HCT116 (cell line): ENCODE data around the gene KCNK5.

Source experiments
- ATF3 ChIP-seq: IDR thresholded peaks from 2 replicates; pipeline ENCODE4 v1.6.1; 2012
- CEBPB ChIP-seq: IDR thresholded peaks from 2 replicates; pipeline ENCODE4 v1.6.1; 2012; ENCODE audit warnings: low read depth
- POLR2A ChIP-seq: IDR thresholded peaks from 2 replicates; pipeline ENCODE4 v1.7.0; 2011; ENCODE audit warnings: borderline replicate concordance; ENCODE audit not compliant: insufficient read depth, insufficient read length; ENCODE audit errors: extremely low read depth
- POLR2AphosphoS5 ChIP-seq: IDR thresholded peaks from 2 replicates; pipeline ENCODE4 v1.6.1; 2011; ENCODE audit warnings: mild to moderate bottlenecking, low read depth, low read length, moderate library complexity
- SIN3A ChIP-seq: IDR thresholded peaks from 2 replicates; pipeline ENCODE4 v1.6.1; 2012; ENCODE audit warnings: low read depth
- SP1 ChIP-seq: IDR thresholded peaks from 2 replicates; pipeline ENCODE4 v1.6.1; 2012; ENCODE audit warnings: low read depth
- YY1 ChIP-seq: IDR thresholded peaks from 2 replicates; pipeline ENCODE4 v1.6.1; 2011; ENCODE audit warnings: low read length, low read depth, moderate library complexity, mild to moderate bottlenecking; ENCODE audit not compliant: insufficient replicate concordance; ENCODE audit errors: extremely low read depth
- TF ChIP-seq, protein P1 (sequence below), 3 experiments: fragments of 200-600 bp in 1 of 3; sonication (generic) in 1 of 3; IDR thresholded peaks in 2 of 3; conservative IDR thresholded peaks in 1 of 3; 2 replicates each; pipeline ENCODE4 v1.5.1; 2012 to 2017; ENCODE audit warnings: low read depth in 2 of 3, low read length in 2 of 3, antibody characterized with exemption in 1 of 3, borderline replicate concordance in 1 of 3, control low read depth in 1 of 3, mild to moderate bottlenecking in 1 of 3, mixed read lengths in 1 of 3, mixed run types in 1 of 3, moderate library complexity in 1 of 3; ENCODE audit not compliant: insufficient read depth in 1 of 3
- TF ChIP-seq, protein P2 (sequence below): IDR thresholded peaks from 2 replicates; pipeline ENCODE4 v1.6.1; 2012; ENCODE audit warnings: low read depth

DNA sequence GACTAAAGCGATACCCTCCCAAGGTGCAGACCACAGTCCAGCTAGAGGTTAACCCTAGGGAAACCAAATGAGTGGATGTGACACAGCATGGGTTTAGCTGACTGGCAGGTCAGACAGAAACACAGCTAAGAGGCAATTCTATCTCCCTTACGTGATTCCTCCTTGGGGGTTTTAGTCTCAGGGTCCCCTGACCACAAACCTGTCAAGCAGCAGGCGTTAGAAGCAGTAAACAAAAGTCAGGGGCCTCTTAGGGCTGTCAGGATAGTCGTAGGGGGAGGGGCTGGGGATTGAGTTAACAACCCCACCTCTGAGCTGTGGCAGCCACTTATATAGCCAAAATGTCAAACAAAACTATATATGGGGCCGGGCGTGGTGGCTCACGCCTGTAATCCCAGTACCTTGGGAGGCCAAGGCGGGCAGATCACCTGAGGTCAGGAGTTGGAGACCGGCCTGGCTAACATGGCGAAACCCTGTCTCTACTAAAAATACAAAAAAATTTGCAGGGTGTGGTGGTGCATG lies 13.6 kb downstream of the KCNK5 start:
- TF ChIP-seq, protein P1, sequence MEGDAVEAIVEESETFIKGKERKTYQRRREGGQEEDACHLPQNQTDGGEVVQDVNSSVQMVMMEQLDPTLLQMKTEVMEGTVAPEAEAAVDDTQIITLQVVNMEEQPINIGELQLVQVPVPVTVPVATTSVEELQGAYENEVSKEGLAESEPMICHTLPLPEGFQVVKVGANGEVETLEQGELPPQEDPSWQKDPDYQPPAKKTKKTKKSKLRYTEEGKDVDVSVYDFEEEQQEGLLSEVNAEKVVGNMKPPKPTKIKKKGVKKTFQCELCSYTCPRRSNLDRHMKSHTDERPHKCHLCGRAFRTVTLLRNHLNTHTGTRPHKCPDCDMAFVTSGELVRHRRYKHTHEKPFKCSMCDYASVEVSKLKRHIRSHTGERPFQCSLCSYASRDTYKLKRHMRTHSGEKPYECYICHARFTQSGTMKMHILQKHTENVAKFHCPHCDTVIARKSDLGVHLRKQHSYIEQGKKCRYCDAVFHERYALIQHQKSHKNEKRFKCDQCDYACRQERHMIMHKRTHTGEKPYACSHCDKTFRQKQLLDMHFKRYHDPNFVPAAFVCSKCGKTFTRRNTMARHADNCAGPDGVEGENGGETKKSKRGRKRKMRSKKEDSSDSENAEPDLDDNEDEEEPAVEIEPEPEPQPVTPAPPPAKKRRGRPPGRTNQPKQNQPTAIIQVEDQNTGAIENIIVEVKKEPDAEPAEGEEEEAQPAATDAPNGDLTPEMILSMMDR (IDR thresholded peaks at IDR 0.05 in 2 of 3, conservative IDR thresholded peaks at IDR 0.05 in 1 of 3; ENCODE audit: borderline replicate concordance in 1 of 3, insufficient read depth in 1 of 3, low read depth in 2 of 3, low read length in 2 of 3), result no peak
- TF ChIP-seq POLR2A (no peak), YY1 (no peak), SP1 (no peak), CEBPB (no peak), SIN3A (no peak), POLR2AphosphoS5 (no peak), ATF3 (no peak)
- TF ChIP-seq, protein P2, sequence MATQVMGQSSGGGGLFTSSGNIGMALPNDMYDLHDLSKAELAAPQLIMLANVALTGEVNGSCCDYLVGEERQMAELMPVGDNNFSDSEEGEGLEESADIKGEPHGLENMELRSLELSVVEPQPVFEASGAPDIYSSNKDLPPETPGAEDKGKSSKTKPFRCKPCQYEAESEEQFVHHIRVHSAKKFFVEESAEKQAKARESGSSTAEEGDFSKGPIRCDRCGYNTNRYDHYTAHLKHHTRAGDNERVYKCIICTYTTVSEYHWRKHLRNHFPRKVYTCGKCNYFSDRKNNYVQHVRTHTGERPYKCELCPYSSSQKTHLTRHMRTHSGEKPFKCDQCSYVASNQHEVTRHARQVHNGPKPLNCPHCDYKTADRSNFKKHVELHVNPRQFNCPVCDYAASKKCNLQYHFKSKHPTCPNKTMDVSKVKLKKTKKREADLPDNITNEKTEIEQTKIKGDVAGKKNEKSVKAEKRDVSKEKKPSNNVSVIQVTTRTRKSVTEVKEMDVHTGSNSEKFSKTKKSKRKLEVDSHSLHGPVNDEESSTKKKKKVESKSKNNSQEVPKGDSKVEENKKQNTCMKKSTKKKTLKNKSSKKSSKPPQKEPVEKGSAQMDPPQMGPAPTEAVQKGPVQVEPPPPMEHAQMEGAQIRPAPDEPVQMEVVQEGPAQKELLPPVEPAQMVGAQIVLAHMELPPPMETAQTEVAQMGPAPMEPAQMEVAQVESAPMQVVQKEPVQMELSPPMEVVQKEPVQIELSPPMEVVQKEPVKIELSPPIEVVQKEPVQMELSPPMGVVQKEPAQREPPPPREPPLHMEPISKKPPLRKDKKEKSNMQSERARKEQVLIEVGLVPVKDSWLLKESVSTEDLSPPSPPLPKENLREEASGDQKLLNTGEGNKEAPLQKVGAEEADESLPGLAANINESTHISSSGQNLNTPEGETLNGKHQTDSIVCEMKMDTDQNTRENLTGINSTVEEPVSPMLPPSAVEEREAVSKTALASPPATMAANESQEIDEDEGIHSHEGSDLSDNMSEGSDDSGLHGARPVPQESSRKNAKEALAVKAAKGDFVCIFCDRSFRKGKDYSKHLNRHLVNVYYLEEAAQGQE, result no peak
